Activated naive CD4-positive, alpha-beta T cell treated with Interleukin-2 at 50 U/mL for 16 hours (primary cell): Measurements from ENCODE around the gene THPO.

Experiments
- DNase-seq: peaks from one replicate; pipeline ENCODE4 v3.0.0-alpha.2; 2020

The THPO gene

GRCh38 chr3:184384342-184384741 lies 6.3 kb upstream of the THPO start:
- DNase-seq = no peak

DNA sequence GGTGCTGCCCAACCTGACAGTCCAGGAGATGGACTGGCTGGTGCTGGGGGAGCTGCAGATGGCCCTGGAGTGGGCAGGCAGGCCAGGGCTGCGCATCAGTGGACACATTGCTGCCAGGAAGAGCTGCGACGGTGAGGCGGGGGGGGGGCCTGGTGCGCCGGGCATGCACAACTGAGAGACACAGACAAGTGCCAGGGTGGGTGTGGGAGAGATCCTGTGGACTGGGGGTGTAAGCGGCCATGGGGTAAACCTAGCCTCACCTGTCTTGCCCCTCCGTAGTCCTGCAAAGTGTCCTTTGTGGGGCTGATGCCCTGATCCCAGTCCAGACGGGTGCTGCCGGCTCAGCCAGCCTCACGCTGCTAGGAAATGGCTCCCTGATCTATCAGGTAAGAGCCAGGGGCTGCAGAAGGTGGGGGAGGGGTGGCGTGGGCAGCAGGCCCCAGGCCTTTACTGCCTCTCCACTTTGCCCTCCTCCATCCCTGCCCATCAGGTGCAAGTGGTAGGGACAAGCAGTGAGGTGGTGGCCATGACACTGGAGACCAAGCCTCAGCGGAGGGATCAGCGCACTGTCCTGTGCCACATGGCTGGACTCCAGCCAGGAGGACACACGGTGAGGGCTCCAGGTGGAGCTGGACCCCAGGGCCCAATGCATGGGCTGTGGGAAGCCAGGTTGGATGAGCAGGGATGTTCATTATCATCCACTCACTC lies 5.2 kb upstream of the THPO start:
- DNase-seq = no peak

DNA sequence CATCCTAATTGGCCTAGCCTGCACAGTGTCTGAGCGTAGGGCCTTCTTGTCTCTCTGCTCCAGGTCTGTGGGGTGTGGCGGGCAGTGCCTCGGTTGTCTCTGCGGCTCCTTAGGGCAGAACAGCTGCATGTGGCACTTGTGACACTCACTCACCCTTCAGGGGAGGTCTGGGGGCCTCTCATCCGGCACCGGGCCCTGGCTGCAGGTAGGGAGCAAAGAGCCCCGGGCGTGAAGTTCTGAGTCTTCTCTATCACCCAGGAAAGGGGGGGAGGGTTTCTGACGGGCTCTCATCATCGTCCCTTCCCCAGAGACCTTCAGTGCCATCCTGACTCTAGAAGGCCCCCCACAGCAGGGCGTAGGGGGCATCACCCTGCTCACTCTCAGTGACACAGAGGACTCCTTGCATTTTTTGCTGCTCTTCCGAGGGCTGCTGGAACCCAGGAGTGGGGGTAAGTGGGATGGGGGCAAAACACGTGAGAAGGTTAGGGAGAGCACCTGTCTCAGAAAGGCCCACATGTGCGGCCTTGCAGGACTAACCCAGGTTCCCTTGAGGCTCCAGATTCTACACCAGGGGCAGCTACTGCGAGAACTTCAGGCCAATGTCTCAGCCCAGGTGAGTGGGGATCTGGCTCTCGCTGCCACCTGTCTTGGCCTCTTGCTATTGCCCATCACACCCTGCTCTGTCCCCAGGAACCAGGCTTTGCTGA lies 4.5 kb upstream of the THPO start:
- no peak for DNase-seq

DNA sequence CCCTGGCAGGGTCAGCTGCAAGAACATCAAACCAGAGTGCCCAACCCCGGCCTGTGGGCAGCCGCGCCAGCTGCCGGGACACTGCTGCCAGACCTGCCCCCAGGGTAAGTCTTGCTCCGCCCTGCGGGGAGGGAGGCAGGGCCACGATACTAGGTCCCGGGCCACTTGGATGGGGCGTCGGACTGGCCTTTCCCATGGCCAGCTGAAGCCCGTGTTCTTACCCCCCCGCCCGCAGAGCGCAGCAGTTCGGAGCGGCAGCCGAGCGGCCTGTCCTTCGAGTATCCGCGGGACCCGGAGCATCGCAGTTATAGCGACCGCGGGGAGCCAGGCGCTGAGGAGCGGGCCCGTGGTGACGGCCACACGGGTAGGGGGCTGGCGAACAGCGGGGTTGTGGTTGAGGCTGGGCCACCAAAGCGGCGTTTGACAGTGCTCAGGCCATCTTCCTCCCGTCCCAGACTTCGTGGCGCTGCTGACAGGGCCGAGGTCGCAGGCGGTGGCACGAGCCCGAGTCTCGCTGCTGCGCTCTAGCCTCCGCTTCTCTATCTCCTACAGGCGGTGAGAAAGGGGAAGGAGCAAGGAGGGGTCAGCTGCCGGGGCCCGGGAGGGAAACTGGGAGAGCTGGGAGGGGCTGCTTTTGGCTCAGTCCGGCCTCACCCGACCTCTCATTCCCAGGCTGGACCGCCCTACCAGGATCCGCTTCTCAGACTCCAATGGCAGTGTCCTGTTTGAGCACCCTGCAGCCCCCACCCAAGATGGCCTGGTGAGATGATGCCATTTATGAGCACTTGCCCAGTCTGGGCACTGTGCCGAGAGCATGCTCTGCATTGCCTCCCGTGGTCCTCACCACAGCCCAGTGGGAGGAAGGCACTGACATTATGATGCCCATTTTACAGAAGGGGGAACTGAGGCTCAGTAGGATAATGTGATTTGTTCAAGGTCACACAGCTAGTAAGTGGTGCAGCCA lies 3.5 kb upstream of the THPO start:
- DNase-seq = no peak

DNA sequence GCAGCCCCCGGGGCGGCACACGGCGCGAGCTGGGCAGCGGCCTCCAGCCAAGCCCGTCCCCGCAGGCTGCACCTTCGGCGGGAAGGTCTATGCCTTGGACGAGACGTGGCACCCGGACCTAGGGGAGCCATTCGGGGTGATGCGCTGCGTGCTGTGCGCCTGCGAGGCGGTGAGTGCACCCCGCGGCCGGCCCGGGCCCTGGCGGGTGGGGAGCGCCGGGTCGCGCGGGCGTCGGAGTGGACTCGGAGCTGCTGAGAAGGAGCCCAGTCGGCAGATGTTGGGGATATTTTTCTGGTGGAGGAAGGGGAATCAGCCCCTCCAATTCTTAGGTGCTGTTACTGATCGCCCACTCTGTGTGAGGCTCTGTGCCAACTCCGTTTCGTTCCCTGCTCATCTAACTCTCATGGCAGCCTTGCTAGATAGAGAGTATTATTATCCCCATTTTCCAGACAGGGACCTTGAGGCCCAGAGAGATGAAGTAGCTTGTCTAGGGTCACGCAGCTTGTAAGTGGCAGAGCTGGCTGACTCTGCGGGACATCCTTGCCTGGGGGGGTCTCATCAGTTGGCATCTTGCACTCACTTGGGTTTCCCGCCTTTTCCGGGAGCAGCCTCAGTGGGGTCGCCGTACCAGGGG lies 2.7 kb upstream of the THPO start:
- peak; percentile 23 for DNase-seq

DNA sequence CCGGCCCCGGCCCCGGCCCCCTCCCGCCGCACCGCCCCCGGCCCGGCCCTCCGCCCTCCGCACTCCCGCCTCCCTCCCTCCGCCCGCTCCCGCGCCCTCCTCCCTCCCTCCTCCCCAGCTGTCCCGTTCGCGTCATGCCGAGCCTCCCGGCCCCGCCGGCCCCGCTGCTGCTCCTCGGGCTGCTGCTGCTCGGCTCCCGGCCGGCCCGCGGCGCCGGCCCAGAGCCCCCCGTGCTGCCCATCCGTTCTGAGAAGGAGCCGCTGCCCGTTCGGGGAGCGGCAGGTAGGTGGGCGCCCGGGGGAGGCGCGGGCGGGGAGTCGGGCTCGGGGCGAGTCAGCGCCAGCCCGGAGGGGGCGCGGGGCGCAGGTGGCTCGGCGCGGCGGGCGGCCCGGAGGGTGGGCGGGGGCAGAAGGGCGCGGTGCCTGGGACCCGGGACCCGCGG lies 2.2 kb upstream of the THPO start:
- peak; percentile 42 for DNase-seq

GRCh38 chr3:184379358-184380184 lies 1.6 kb upstream of the THPO start, which contains the start of gene CHRD:
TSS of gene CHRD (plus strand) at chr3:184380054. CDS start at chr3:184380319, 265 bp downstream.
- no peak for DNase-seq

GRCh38 chr3:184378651-184379357 lies 797 bp upstream of the THPO start:
- DNase-seq = no peak

DNA sequence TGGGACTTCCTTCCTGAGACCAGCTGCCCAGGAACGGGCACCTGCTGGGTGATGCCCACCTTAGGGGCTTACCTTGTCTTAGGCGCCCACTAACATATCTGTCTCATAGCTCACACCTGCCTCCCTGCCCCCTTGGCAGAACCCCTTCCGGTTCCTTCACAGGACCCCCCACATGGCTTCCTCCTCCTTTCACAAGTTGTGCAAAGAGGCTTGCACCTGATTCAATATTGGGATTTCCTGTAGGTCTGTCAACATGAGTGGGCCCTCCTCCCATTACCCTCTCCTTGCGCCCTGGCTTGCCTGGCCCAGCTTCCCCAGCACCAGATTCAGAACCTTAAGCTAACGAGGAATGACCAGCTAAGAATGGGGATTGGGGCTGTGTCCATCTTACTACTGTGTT lies 633 bp downstream of the THPO start:
- no peak for DNase-seq

GRCh38 chr3:184375747-184376461 lies 2.1 kb downstream of the THPO start:
- DNase-seq = no peak

GRCh38 chr3:184373422-184373821 lies 4.6 kb downstream of the THPO start:
- no peak for DNase-seq

DNA sequence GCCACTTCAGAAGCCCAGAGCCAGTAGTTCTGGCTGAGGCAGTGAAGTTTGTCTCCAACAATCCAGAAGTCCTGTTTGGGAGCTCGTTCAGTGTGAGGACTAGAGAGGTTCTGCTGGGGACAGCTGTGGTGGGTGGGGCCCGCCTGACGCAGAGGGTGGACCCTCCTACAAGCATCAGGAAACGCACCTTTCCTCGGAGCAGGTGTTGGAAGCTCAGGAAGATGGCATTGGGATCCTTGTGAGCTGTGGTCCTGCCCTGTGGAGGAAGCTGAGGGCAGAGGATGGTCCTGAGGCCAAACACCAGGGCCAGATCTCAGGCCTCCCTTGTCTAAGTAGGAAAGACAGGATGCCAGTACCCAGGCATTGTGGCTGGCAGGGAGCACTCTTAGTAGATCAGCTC lies 5.1 kb downstream of the THPO start:
- DNase-seq = no peak

DNA sequence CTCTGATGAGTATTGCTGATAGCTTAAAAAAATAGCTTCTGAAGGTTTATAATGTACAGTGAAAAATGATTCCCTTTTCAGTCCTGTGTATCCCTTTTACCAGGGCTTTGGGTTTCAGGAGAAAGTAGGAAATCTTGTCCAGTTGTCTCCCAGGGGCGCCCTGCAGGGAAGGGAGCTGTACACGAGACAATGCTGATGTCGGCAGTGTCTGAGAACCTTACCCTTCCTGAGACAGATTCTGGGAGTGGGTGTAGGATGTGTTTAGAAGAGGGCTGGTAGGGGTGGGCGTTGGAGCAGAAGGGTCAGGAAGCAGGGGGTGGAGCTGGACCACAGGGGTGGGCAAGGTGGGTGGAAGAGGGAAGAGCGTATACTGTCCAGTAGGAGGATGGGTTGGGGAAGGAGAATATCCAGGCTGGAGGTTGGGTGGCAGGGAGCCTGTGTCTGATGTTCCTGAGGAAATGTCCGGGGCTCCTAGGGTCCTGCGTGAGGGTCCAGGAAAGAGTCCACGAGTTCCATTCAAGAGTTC lies 5.6 kb downstream of the THPO start:
- DNase-seq = no peak

DNA sequence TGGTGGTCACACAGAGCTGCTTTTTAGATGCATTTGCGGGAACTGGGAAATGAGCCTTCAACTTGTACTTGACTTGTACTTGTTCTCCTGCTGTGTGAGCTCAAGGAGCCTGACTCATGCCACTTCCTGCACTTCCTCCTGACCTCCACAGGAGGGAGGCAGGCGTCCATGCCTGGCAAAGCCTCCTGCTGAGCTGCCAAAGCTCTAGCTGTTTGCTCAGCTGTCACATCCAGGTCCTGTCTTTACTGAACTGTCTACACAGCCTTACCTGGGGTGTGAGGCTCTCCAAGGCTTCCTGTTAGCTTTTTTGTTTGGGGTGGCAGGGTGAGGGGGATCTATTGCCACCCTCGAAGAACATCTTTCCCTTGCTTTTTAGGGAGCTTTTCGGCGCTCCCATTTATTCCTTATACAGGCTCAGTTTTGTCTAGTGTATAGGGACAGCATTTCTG lies 6.4 kb downstream of the THPO start:
- peak; percentile 60 for DNase-seq

- no peak for DNase-seq
Observed at GRCh38 chr3:184368586-184369183, 9.3 kb downstream of the THPO start.

DNA sequence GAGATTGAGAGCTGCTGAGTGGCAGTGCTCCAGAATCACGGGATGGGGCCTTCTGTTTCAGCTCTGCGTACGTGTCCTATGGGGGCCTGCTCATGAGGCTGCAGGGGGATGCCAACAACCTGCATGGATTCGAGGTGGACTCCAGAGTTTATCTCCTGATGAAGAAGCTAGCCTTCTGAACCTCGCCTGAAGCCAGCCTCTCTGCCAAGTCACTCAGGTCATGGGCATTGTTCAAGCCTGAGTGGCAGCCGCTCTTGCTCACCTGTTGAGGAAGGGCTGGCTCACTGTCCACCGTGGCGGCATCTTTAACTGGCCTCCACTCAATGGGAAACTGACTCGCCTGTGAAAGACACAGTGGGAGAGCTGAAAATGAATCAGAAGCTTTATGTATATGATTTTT lies 9.9 kb downstream of the THPO start:
- no peak for DNase-seq

DNA sequence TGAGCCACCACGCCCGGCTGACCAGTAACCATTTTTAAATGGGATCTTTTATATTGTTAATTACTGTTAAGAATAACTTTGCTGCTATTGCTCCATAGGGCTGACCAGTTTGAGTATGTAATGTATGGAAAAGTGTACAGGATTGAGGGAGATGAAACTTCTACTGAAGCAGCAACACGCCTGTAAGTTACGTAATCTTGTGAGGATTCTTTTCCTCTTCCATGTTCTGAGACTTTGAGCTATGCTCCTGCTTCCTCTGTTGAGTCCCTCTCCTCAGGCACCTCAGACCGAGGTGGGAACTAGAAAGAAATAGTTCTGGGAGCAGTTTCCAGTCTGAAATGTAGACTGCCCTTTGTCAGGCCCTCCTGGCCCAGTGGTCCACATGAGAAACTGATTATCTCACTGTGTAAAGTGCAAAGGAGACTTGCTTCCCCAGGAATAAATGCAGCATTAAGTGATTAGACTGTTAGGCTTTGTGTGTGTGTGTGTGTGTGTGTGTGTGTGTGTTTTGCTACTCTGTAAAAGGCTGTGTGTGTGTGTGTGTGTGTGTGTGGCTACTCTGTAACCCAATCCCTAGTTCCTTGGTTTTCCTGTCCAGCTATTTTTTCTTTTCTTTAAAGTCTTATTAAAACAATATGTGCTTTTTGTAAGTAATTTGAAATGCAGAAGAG lies 11.3 kb downstream of the THPO start:
- DNase-seq = no peak

GRCh38 chr3:184362668-184363546 lies 15.1 kb downstream of the THPO start:
- DNase-seq = peak; percentile 95
